A375 (cell line): ENCODE results near the gene PSMD8. TPM values are rescaled to one million over a fixed set of nuclear protein-coding genes. Genes with fewer than 3 reads are reported as not detected.

ENCODE experiments used
- total RNA-seq: library from RNA; depleted of rRNA; stranded (reverse); fragments of >200 nt; shearing (Covaris generic); gene quantifications from 2 replicates; pipeline ENCODE4 v1.2.3, GENCODE V29; 2014; rRNA removed

The PSMD8 gene
- total RNA-seq, result 286 and 339 TPM in 2 replicates

GRCh38 chr19:38374332-38375097 lies at the start of gene PSMD8:
PSMD8 (plus strand) TSS chr19:38374571; CDS start chr19:38374602, 31 bp downstream.

GRCh38 chr19:38387550-38388348 lies 13.4 kb downstream of the PSMD8 start, which contains the start of gene GGN:
GGN (minus strand) TSS chr19:38388034; CDS start chr19:38387261, 773 bp downstream.

GRCh38 chr19:38388349-38389100 lies 14.2 kb downstream of the PSMD8 start, which contains the start of gene SPRED3:
SPRED3 (plus strand) TSS chr19:38388697; CDS start chr19:38390303, 1,606 bp downstream.

DNA sequence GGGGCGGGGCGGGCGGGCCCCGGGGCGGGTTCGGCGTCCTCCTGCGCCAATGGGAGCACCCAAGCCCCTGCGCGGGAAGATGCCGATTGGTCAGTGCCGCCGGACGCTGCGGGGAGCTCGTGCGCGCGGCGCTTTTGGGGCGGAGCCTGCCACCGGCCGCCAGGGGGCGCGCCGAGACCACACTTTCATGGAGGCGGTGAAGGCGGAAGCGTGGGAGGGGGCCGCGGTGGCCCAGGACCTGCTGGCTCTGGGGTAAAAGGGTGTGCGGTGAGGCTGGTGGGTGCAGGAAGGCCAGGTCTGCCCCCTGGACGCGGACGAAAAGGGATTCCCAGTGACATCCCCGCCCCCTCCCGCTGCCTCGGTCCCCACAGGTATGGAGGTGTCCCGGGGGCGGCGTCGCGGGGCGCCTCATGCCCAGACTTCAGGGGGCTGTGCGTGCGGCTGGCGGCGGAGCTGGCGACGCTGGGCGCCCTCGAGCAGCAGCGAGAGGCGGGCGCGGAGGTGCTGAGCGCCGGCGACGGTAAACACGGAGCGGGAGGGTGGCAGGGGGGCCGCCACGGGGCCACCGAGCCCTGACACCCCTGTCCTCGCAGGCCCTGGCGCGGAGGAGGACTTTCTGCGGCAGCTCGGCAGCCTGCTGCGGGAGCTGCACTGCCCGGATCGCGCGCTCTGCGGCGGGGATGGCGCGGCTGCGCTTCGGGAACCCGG lies 28.8 kb downstream of the PSMD8 start, which contains the start of gene FAM98C:
FAM98C (plus strand) TSS at position 127 of the 708 bp plus-strand sequence; CDS start at position 188, 61 bp downstream.

GRCh38 chr19:38425810-38426466 lies 51.6 kb downstream of the PSMD8 start, which contains the start of gene RASGRP4:
RASGRP4 (minus strand) TSS chr19:38426219; CDS start chr19:38426091, 128 bp downstream.

GRCh38 chr19:38433268-38433733 lies 58.9 kb downstream of the PSMD8 start, which contains the start of gene RYR1:
RYR1 (plus strand) TSS chr19:38433691; CDS start chr19:38433830, 139 bp downstream.

Other genes with a start within 250 kb of the PSMD8 start
- gene DPF1, start 150.3 kb upstream of the PSMD8 start, total RNA-seq, result 8.2 and 9.2 TPM in 2 replicates
- not detected in 2 replicates for gene PPP1R14A, start 118.2 kb upstream of the PSMD8 start, total RNA-seq
- 0.08 TPM in 1 of 2 replicates, not detected in the other for gene SPINT2, start 110.0 kb upstream of the PSMD8 start, total RNA-seq
- 88.0 and 90.9 TPM in 2 replicates for gene C19orf33, start 70.3 kb upstream of the PSMD8 start, total RNA-seq
- 87.1 and 99.9 TPM in 2 replicates for gene YIF1B, start 58.6 kb upstream of the PSMD8 start, total RNA-seq
- 0.69 and 0.98 TPM in 2 replicates for gene KCNK6, start 54.7 kb upstream of the PSMD8 start, total RNA-seq
- 0.64 and 1.8 TPM in 2 replicates for gene CATSPERG, start 38.7 kb upstream of the PSMD8 start, total RNA-seq
- 0.41 and 1.8 TPM in 2 replicates for gene GGN, start 13.5 kb downstream of the PSMD8 start, total RNA-seq
- gene SPRED3, start 14.1 kb downstream of the PSMD8 start, total RNA-seq, result 8.5 and 10.9 TPM in 2 replicates
- gene FAM98C, start 28.5 kb downstream of the PSMD8 start, total RNA-seq, result 20.3 and 24.9 TPM in 2 replicates
- not detected in 2 replicates for gene RASGRP4, start 51.6 kb downstream of the PSMD8 start, total RNA-seq
- gene RYR1, start 59.1 kb downstream of the PSMD8 start, total RNA-seq, result 0.05 and 0.19 TPM in 2 replicates
- gene MAP4K1, start 243.4 kb downstream of the PSMD8 start, total RNA-seq, result 0.34 and 1.3 TPM in 2 replicates
- 452 and 462 TPM in 2 replicates for gene EIF3K, start 244.6 kb downstream of the PSMD8 start, total RNA-seq